K562 (cell line): Measurements from ENCODE around the gene ERF.

Experiments used
- EZH2 ChIP-seq: IDR thresholded peaks from 2 replicates; pipeline ENCODE4 v1.6.1; 2012; ENCODE audit warnings: low read depth, mild to moderate bottlenecking, inconsistent platforms, low read length, borderline replicate concordance
- SMC3 ChIP-seq: conservative IDR thresholded peaks from 2 replicates; pipeline ENCODE4 v1.6.1; 2011; ENCODE audit warnings: low read depth, low read length, improper control_type of control experiment; ENCODE audit not compliant: insufficient read depth
- SRF ChIP-seq, 2 experiments: fragments of 250-450, 450-650 bp in 1 of 2; sonication (Bioruptor Pico) in 1 of 2; sonication (generic) in 1 of 2; formaldehyde crosslinking; IDR thresholded peaks; 2 replicates each; pipeline versions ENCODE4 v1.5.0 to v1.5.1; 2020 to 2022; ENCODE audit warnings: mild to moderate bottlenecking in 1 of 2, missing genetic modification reagents in 1 of 2
- ZNF740 ChIP-seq, 3 experiments: fragments of 200-800 bp in 1 of 3; sonication (Bioruptor generic) in 1 of 3; sonication (generic) in 1 of 3; formaldehyde crosslinking in 1 of 3; IDR thresholded peaks; 2 replicates each; pipeline versions ENCODE4 v1.6.1 to v1.8.0; 2016 to 2022; ENCODE audit warnings: mild to moderate bottlenecking in 2 of 3, missing compliant biosample characterization in 2 of 3, missing genetic modification characterization in 2 of 3, missing genetic modification reagents in 1 of 3
- ZNF780A ChIP-seq: fragments of 250-450 bp; sonication (Bioruptor Pico); IDR thresholded peaks from 2 replicates; pipeline ENCODE4 v1.5.0; 2021; ENCODE audit warnings: mild to moderate bottlenecking
- ZNF785 ChIP-seq: fragments of 250-450 bp; sonication (Bioruptor Pico); IDR thresholded peaks from 2 replicates; pipeline ENCODE4 v1.4.0; 2020; ENCODE audit warnings: mild to moderate bottlenecking

GRCh38 chr19:42274065-42274682, 19.2 kb upstream of the ERF start:
- TF ChIP-seq ZNF785 (CRISPR knock-in tag): no peak
- TF ChIP-seq EZH2: no peak
- TF ChIP-seq SMC3: no peak
- TF ChIP-seq ZNF740 (CRISPR knock-in tag; IDR thresholded peaks at IDR 0.05): no peak
- no peak for TF ChIP-seq ZNF740 (tag; IDR thresholded peaks at IDR 0.05)
- TF ChIP-seq ZNF780A: no peak
- TF ChIP-seq SRF (CRISPR knock-in tag; IDR thresholded peaks at IDR 0.05): no peak
